Adrenal gland (tissue), 12 donors: ENCODE results near the gene LRBA. TPM values are rescaled to one million over a fixed set of nuclear protein-coding genes. Genes with fewer than 3 reads are reported as not detected.

Source experiments
- DNase-seq, 7 donors: peaks; one replicate each; pipeline ENCODE4 v3.0.0-alpha.2; 2019 to 2020
- H3K27ac ChIP-seq, 5 donors: fragments of 200-600 bp; sonication (generic) in 4 of 5; 1 replicate in 3 of 5; 2 replicates in 2 of 5; pipeline versions ENCODE4 v1.5.1 to v1.8.0; 2016 to 2020; ENCODE audit warnings: mild to moderate bottlenecking in 1 of 5
- H3K27me3 ChIP-seq: fragments of 200-600 bp; 2 replicates; pipeline ENCODE4 v1.8.0; 2021
- H3K36me3 ChIP-seq, 2 donors: fragments of 200-600 bp; replicated peaks in 1 of 2; 1 replicate in 1 of 2; 2 replicates in 1 of 2; pipeline versions ENCODE4 v1.5.1 to v1.8.0; 2018 to 2022
- H3K4me1 ChIP-seq, 2 donors: fragments of 200-600 bp; replicated peaks in 1 of 2; 1 replicate in 1 of 2; 2 replicates in 1 of 2; pipeline versions ENCODE4 v1.5.1 to v1.8.0; 2018 to 2021
- H3K4me3 ChIP-seq, 4 donors: fragments of 200-600 bp; sonication (generic) in 3 of 4; one replicate each; pipeline ENCODE4 v1.5.1; 2016 to 2018
- H3K9me3 ChIP-seq, 3 donors: fragments of 200-600 bp; sonication (generic) in 1 of 3; replicated peaks in 1 of 3; 1 replicate in 2 of 3; 2 replicates in 1 of 3; pipeline versions ENCODE4 v1.5.1 to v1.8.0; 2016 to 2021
- CTCF ChIP-seq, 6 experiments: fragments of 450-650 bp in 4 of 6; fragments of 200-600 bp in 2 of 6; sonication (generic) in 1 of 6; IDR thresholded peaks; 1 replicate in 5 of 6; 2 replicates in 1 of 6; pipeline versions ENCODE4 v1.5.1 to v1.8.0; 2016 to 2021; ENCODE audit warnings: antibody characterized with exemption in 6 of 6, mild to moderate bottlenecking in 2 of 6, moderate library complexity in 1 of 6
- POLR2A ChIP-seq, 2 donors: fragments of 450-650 bp; IDR thresholded peaks; one replicate each; pipeline ENCODE4 v1.6.1; 2017; ENCODE audit warnings: antibody characterized with exemption in 2 of 2, mild to moderate bottlenecking in 2 of 2, moderate library complexity in 1 of 2
- WGBS, 4 donors: extraction: QIAGEN DNeasy Blood & Tissue Kit in 2 of 4; methylation state at CpG; one replicate each; pipeline versions ENCODE4 v1.1.5 to v1.1.7; 2013 to 2017; 5-methylcytosine and 5-hydroxymethylcytosine counted together
- intact Hi-C, 2 donors: fragments of 100-400 bp; cut with DNase I; formaldehyde crosslinking; loops; one replicate each; pipeline versions ENCODE4 v1.14.1 to v1.15.0; 2022 to 2023
- polyA plus RNA-seq, 3 donors: library from polyadenylated mRNA; stranded (reverse); fragments of 200-250 nt in 2 of 3; fragments of 350-450 nt in 1 of 3; fragmentation: Illumina TruSeq in 1 of 3; extraction: RNeasy Lipid Tissue Mini Kit (QIAGEN cat#74804) in 1 of 3; gene quantifications; one replicate each; pipeline ENCODE4 v1.2.3, GENCODE V29; 2013 to 2014
- total RNA-seq, 9 donors: library from RNA; depleted of rRNA in 4 of 9; stranded (reverse); fragments of >200 nt in 4 of 9; fragments of 120-200 nt in 1 of 9; fragmentation: NEBNext Ultra II Directional in 1 of 9; extraction: Animal tissue kit (Norgen Biotek cat#: 25700) in 1 of 9; gene quantifications; one replicate each; pipeline versions ENCODE4 v1.1.0 to v1.2.4, GENCODE V29; 2013 to 2023
- donor health status: healthy with polysubstance abuse.
- donor health status: Bipolar disorder and iron deficiency.
- donor health status: DM: yes; HTN: yes; CAD: no.
- donor health status: DM: no; HTN: no; CAD: no.
- donor health status: DM: no; HTN: no; CAD: no.
- donor health status: DM: yes; HTN: yes; CAD: no.

Gene LRBA
- total and polyA plus RNA-seq, 12 donors: 9.6 to 106 (median 40.6) TPM

GRCh38 chr4:150751648-150752047 lies 263.4 kb downstream of the LRBA start:
- no peak overlapping the region for H3K4me3 ChIP-seq
- DNase-seq: no peak
- H3K9me3 ChIP-seq: no peaks in the 10 kb centered on the region
- TF ChIP-seq POLR2A (IDR thresholded peaks at IDR 0.05) (no peak), CTCF (IDR thresholded peaks at IDR 0.05) (no peak)
- no peaks in the 10 kb centered on the region for H3K36me3 ChIP-seq
- H3K4me1 ChIP-seq: no peaks in the 10 kb centered on the region
- H3K27ac ChIP-seq: no peak overlapping the region
- H3K27me3 ChIP-seq: no peaks in the 10 kb centered on the region
- intact Hi-C loops: no loop called here

GRCh38 chr4:150750824-150751223 lies 264.3 kb downstream of the LRBA start:
- DNase-seq: no peak
- Histone ChIP-seq H3K36me3 (no peaks in the 10 kb centered on the region), H3K4me1 (no peaks in the 10 kb centered on the region), H3K27ac (no peak overlapping the region), H3K27me3 (no peaks in the 10 kb centered on the region), H3K4me3 (no peak overlapping the region), H3K9me3 (no peaks in the 10 kb centered on the region)
- TF ChIP-seq CTCF (IDR thresholded peaks at IDR 0.05): no peak
- TF ChIP-seq POLR2A (IDR thresholded peaks at IDR 0.05): no peak
- intact Hi-C loops: no loop called here

- TF ChIP-seq POLR2A (IDR thresholded peaks at IDR 0.05): no peak
- TF ChIP-seq CTCF (IDR thresholded peaks at IDR 0.05): no peak
- Histone ChIP-seq H3K9me3 (no peaks in the 10 kb centered on the region), H3K4me1 (no peaks in the 10 kb centered on the region), H3K27ac (no peak overlapping the region), H3K36me3 (no peaks in the 10 kb centered on the region), H3K27me3 (no peaks in the 10 kb centered on the region), H3K4me3 (no peak overlapping the region)
- intact Hi-C loops: no loop called here
- DNase-seq: no peak
- WGBS, 4 donors: 88 to 92% (median 88%) methylated on average over 4 of the region's 4 CpGs
Measured at GRCh38 chr4:150746156-150746555, 268.9 kb downstream of the LRBA start.

- no peak for TF ChIP-seq POLR2A (IDR thresholded peaks at IDR 0.05)
- TF ChIP-seq CTCF (IDR thresholded peaks at IDR 0.05): no peak
- Histone ChIP-seq H3K27ac (no peak overlapping the region), H3K9me3 (peaks cover 0 to 5% (median 0%) of the 10 kb centered on the region in 3 donors), H3K36me3 (no peaks in the 10 kb centered on the region), H3K4me3 (no peak overlapping the region), H3K4me1 (no peaks in the 10 kb centered on the region), H3K27me3 (no peaks in the 10 kb centered on the region)
- intact Hi-C loops: no loop called here
- WGBS, 4 donors: 79 to 85% (median 83%) methylated on average over 2 of the region's 2 CpGs
- no peak for DNase-seq
Measured at GRCh38 chr4:150744570-150744969, 270.5 kb downstream of the LRBA start.
